ENCODE data around the gene FGB.

DNA sequence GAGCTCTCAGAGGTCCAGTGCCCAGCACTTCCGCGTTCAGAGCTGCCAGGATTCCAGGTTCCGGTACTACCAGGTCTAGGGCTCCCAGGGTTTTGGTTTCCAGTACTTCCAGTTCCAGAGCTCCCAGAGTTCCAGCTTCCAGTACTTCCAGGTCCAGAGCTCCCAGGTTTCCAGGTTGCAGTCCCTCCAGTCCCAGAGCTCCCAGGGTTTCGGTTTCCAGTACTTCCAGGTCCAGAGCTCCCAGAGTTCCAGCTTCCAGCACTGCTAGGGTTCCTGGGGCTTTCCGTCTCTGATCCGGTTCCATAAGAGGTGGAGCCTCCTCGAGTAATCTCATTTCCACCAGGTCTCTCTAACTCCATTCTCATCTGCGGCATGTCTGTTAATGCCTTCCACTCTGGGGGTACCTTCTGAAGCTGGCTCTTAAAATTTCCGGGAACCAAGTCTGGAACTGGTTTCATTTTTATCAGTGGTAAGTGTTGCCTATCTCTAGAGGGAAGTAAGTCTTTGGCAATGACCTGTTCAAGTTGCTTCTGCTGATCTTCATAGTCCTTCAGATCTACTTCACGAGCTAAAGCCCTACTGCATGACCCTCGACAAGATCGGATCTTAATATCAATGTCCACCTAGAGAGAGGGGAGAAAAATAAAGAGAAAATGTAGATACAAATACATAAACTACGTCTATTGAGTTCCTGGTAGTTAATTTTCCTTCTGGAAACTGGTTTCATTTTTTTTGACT is 23.7 kb downstream of the FGB start:
- no peak for TF ChIP-seq CREB1 (CRISPR knock-in tag; IDR thresholded peaks at IDR 0.05; ENCODE audit: low read depth)
- TF ChIP-seq, protein P1, sequence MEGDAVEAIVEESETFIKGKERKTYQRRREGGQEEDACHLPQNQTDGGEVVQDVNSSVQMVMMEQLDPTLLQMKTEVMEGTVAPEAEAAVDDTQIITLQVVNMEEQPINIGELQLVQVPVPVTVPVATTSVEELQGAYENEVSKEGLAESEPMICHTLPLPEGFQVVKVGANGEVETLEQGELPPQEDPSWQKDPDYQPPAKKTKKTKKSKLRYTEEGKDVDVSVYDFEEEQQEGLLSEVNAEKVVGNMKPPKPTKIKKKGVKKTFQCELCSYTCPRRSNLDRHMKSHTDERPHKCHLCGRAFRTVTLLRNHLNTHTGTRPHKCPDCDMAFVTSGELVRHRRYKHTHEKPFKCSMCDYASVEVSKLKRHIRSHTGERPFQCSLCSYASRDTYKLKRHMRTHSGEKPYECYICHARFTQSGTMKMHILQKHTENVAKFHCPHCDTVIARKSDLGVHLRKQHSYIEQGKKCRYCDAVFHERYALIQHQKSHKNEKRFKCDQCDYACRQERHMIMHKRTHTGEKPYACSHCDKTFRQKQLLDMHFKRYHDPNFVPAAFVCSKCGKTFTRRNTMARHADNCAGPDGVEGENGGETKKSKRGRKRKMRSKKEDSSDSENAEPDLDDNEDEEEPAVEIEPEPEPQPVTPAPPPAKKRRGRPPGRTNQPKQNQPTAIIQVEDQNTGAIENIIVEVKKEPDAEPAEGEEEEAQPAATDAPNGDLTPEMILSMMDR (conservative IDR thresholded peaks at IDR 0.05; ENCODE audit: low read depth in 2 of 2), result no peak

Data from GM23338 (cell line).